OCI-LY3 (cell line): ENCODE data around the gene RPUSD4.

Experiments
- H2AFZ ChIP-seq: fragments of 200-600, 300-600 bp; shearing (Covaris generic); 2 replicates; pipeline ENCODE4 v1.6.0; 2014; ENCODE audit warnings: antibody characterized with exemption, low read depth, low read length
- H3K27ac ChIP-seq: fragments of 200-600, 300-600 bp; sonication (generic); 2 replicates; pipeline ENCODE4 v1.5.1; 2014; ENCODE audit warnings: mild to moderate bottlenecking, low read length, moderate library complexity, mixed read lengths
- H3K27me3 ChIP-seq: fragments of 200-600, 300-600 bp; sonication (generic); 2 replicates; pipeline ENCODE4 v1.6.1; 2014; ENCODE audit warnings: low read depth, low read length, mixed read lengths
- H3K36me3 ChIP-seq: fragments of 200-600, 300-600 bp; sonication (generic); replicated peaks from 2 replicates; pipeline ENCODE3; 2014; ENCODE audit warnings: low read depth, low read length, mixed read lengths
- H3K4me1 ChIP-seq: fragments of 300-600, 200-600 bp; sonication (generic); 2 replicates; pipeline ENCODE4 v1.6.1; 2014; ENCODE audit warnings: low read length, mixed read lengths
- H3K4me2 ChIP-seq: fragments of 200-600, 300-600 bp; sonication (generic); 2 replicates; pipeline ENCODE4 v1.6.1; 2014; ENCODE audit warnings: low read length, mixed read lengths
- H3K4me3 ChIP-seq: fragments of 300-600, 200-600 bp; sonication (generic); 2 replicates; pipeline ENCODE4 v1.5.1; 2014; ENCODE audit warnings: antibody characterized with exemption, mild to moderate bottlenecking, low read length, moderate library complexity
- H3K79me2 ChIP-seq: fragments of 300-600, 200-600 bp; shearing (Covaris generic); 2 replicates; pipeline ENCODE4 v1.6.1; 2014; ENCODE audit warnings: mild to moderate bottlenecking, low read length, mixed read lengths
- H3K9ac ChIP-seq: fragments of 300-600, 200-600 bp; shearing (Covaris generic); 2 replicates; pipeline ENCODE4 v1.6.0; 2014; ENCODE audit warnings: mild to moderate bottlenecking, low read length, moderate library complexity
- H3K9me3 ChIP-seq: fragments of 200-600, 300-600 bp; shearing (Covaris generic); 2 replicates; pipeline ENCODE4 v1.6.1; 2014; ENCODE audit warnings: low read length, mixed read lengths; ENCODE audit not compliant: insufficient read depth
- H4K20me1 ChIP-seq: fragments of 200-600, 300-600 bp; sonication (generic); 2 replicates; pipeline ENCODE4 v1.6.1; 2016; ENCODE audit warnings: low read length, mixed read lengths; ENCODE audit not compliant: insufficient read depth
- CTCF ChIP-seq: fragments of 200-600, 300-600 bp; sonication (generic); IDR thresholded peaks from 2 replicates; pipeline ENCODE4 v1.5.1; 2014; ENCODE audit warnings: antibody characterized with exemption, low read length, low read depth
- EZH2phosphoT487 ChIP-seq: fragments of 200-600 bp; shearing (Covaris generic); IDR thresholded peaks from 2 replicates; pipeline ENCODE4 v1.6.1; 2018; ENCODE audit warnings: antibody characterized with exemption, mixed run types, low read depth

RPUSD4 gene

GRCh38 chr11:126189109-126189929, 22.1 kb downstream of the RPUSD4 start:
- H3K27ac ChIP-seq: peak overlapping the region; percentile 85
- no peak for TF ChIP-seq CTCF
- TF ChIP-seq EZH2phosphoT487: no peak
- peak overlapping the region; percentile 60 for H3K4me3 ChIP-seq
- no peak overlapping the region for H2AFZ ChIP-seq
- no peaks in the 10 kb centered on the region for H3K79me2 ChIP-seq
- peak overlapping the region; percentile 82 for H3K4me2 ChIP-seq
- H3K36me3 ChIP-seq: peaks cover 30% of the 10 kb centered on the region
- H3K27me3 ChIP-seq: no peaks in the 10 kb centered on the region
- H3K9ac ChIP-seq: peak overlapping the region; percentile 45; the same call in 1 of the 2 replicates
- peaks cover 61% of the 10 kb centered on the region for H3K4me1 ChIP-seq
- no peaks in the 10 kb centered on the region for H3K9me3 ChIP-seq
- no peaks in the 10 kb centered on the region for H4K20me1 ChIP-seq

- H4K20me1 ChIP-seq: 0 out of 2 replicates have a peak, but pooled peaks cover 4% of the 10 kb centered on the region
- peak overlapping the region; percentile 45; the same call in 1 of the 2 replicates for H3K9ac ChIP-seq
- no peak for TF ChIP-seq EZH2phosphoT487
- no peak for TF ChIP-seq CTCF
- H3K79me2 ChIP-seq: no peaks in the 10 kb centered on the region
- no peaks in the 10 kb centered on the region for H3K9me3 ChIP-seq
- peak overlapping the region; percentile 85 for H3K27ac ChIP-seq
- H3K4me3 ChIP-seq: peak overlapping the region; percentile 60
- H3K27me3 ChIP-seq: no peaks in the 10 kb centered on the region
- H3K36me3 ChIP-seq: peaks cover 28% of the 10 kb centered on the region
- peaks cover 67% of the 10 kb centered on the region for H3K4me1 ChIP-seq
- H2AFZ ChIP-seq: no peak overlapping the region
- H3K4me2 ChIP-seq: peak overlapping the region; percentile 82
Observed at GRCh38 chr11:126188332-126189108, 22.9 kb downstream of the RPUSD4 start.

- Histone ChIP-seq H3K9ac (no peak overlapping the region), H4K20me1 (0 out of 2 replicates have a peak, but pooled peaks cover 4% of the 10 kb centered on the region)
Observed at GRCh38 chr11:126186708-126187529, 24.5 kb downstream of the RPUSD4 start.

More at GRCh38 chr11:126186708-126187529, 24.5 kb downstream of the RPUSD4 start:
- no peak for TF ChIP-seq EZH2phosphoT487
- TF ChIP-seq CTCF: peak; percentile 59
- peaks cover 14% of the 10 kb centered on the region for H3K36me3 ChIP-seq
- H3K79me2 ChIP-seq: no peaks in the 10 kb centered on the region
- peak overlapping the region; percentile 44 for H3K4me2 ChIP-seq
- H2AFZ ChIP-seq: no peak overlapping the region
- no peaks in the 10 kb centered on the region for H3K27me3 ChIP-seq
- H3K27ac ChIP-seq: peak overlapping the region; percentile 38
- peaks cover 67% of the 10 kb centered on the region for H3K4me1 ChIP-seq
- H3K4me3 ChIP-seq: no peak overlapping the region
- no peaks in the 10 kb centered on the region for H3K9me3 ChIP-seq
